IMR-90 (cell line): ENCODE results near the gene BGLAP. TPM values are rescaled to one million over a fixed set of nuclear protein-coding genes. Genes with fewer than 3 reads are reported as not detected.

Experiments used
- ATAC-seq: fragments of 200-7000 bp; cut with Tn5 transposase; 2 replicates; pipeline ENCODE4 v1.9.1; 2020; ENCODE audit warnings: low read depth, mild to moderate bottlenecking, moderate library complexity
- BruUV-seq: library from RNA; stranded (reverse); fragments of 400-500 nt; replicated peaks from 2 replicates; lab custom pipeline; 2021; lab: Mats Ljungman, UMichigan
- CTCF ChIA-PET: fragments of 300-600 bp; formaldehyde crosslinking; extraction: SDS; loops from one replicate; lab custom pipeline; 2021; ENCODE audit warnings: antibody characterized with exemption; lab: Yijun Ruan, JAX
- POLR2A ChIA-PET: fragments of 300-600 bp; sonication (Branson Sonifier 250); formaldehyde crosslinking; loops from one replicate; lab custom pipeline; 2022; ENCODE audit warnings: antibody characterized with exemption; ENCODE audit not compliant: unreplicated experiment; lab: Charles Lee
- DNase-seq: peaks from one replicate; pipeline ENCODE4 v3.0.0; 2013
- H2AFZ ChIP-seq: replicated peaks from 2 replicates; pipeline ENCODE3; 2013; ENCODE audit warnings: low read length, mild to moderate bottlenecking; ENCODE audit not compliant: poor library complexity
- H2AK5ac ChIP-seq: 2 replicates; pipeline ENCODE4 v1.6.1; 2013; ENCODE audit warnings: low read depth, low read length, inconsistent platforms
- H2AK9ac ChIP-seq: replicated peaks from 2 replicates; pipeline ENCODE3; 2013; ENCODE audit warnings: mild to moderate bottlenecking, low read depth, low read length, moderate library complexity; ENCODE audit not compliant: poor library complexity
- H2BK120ac ChIP-seq: 2 replicates; pipeline ENCODE4 v1.6.1; 2013; ENCODE audit warnings: low read depth, low read length, inconsistent platforms
- H2BK15ac ChIP-seq: 3 replicates; pipeline ENCODE4 v1.6.1; 2013; ENCODE audit warnings: low read depth, low read length, inconsistent platforms
- H2BK20ac ChIP-seq: 2 replicates; pipeline ENCODE4 v1.6.1; 2013; ENCODE audit warnings: low read depth, mild to moderate bottlenecking, inconsistent platforms, low read length, moderate library complexity
- H2BK5ac ChIP-seq: 2 replicates; pipeline ENCODE4 v1.6.1; 2013; ENCODE audit warnings: mild to moderate bottlenecking, low read depth, low read length, inconsistent platforms; ENCODE audit not compliant: poor library complexity, severe bottlenecking
- H3K14ac ChIP-seq: replicated peaks from 2 replicates; pipeline ENCODE4 v1.6.1; 2013; ENCODE audit warnings: low read depth, low read length, inconsistent platforms
- H3K18ac ChIP-seq: 2 replicates; pipeline ENCODE4 v1.6.1; 2013; ENCODE audit warnings: low read depth, low read length, control low read depth
- H3K23ac ChIP-seq: 2 replicates; pipeline ENCODE4 v1.6.1; 2013; ENCODE audit warnings: low read depth, low read length, inconsistent platforms
- H3K27ac ChIP-seq: 2 replicates; pipeline ENCODE4 v1.5.1; 2013; ENCODE audit warnings: mild to moderate bottlenecking, control low read depth, low read length; ENCODE audit not compliant: insufficient read depth
- H3K27me3 ChIP-seq: 2 replicates; pipeline ENCODE4 v1.6.1; 2013; ENCODE audit warnings: low read length; ENCODE audit not compliant: control insufficient read depth, insufficient read depth
- H3K36me3 ChIP-seq: 2 replicates; pipeline ENCODE4 v1.6.1; 2013; ENCODE audit warnings: low read length, mixed read lengths; ENCODE audit not compliant: control insufficient read depth, insufficient read depth
- H3K4ac ChIP-seq: 2 replicates; pipeline ENCODE4 v1.6.1; 2013; ENCODE audit warnings: low read depth, low read length, inconsistent platforms
- H3K4me1 ChIP-seq: 2 replicates; pipeline ENCODE4 v1.6.1; 2013; ENCODE audit warnings: low read length, mixed read lengths; ENCODE audit not compliant: control insufficient read depth, insufficient read depth
- H3K4me2 ChIP-seq: 2 replicates; pipeline ENCODE4 v1.6.1; 2013; ENCODE audit warnings: low read depth, mild to moderate bottlenecking, control low read depth, low read length, moderate library complexity
- H3K4me3 ChIP-seq: 2 replicates; pipeline ENCODE4 v1.5.1; 2013; ENCODE audit warnings: low read depth, mild to moderate bottlenecking, control low read depth, low read length, moderate library complexity; ENCODE audit not compliant: insufficient read depth
- H3K56ac ChIP-seq: 2 replicates; pipeline ENCODE4 v1.6.1; 2013; ENCODE audit warnings: low read length, inconsistent platforms; ENCODE audit not compliant: insufficient read depth; ENCODE audit errors: extremely low read depth
- H3K79me1 ChIP-seq, 2 experiments: 2 replicates each; pipeline ENCODE4 v1.6.1; 2013; ENCODE audit warnings: low read length in 2 of 2, inconsistent platforms in 1 of 2, low read depth in 1 of 2
- H3K9ac ChIP-seq: 2 replicates; pipeline ENCODE4 v1.6.1; 2013; ENCODE audit warnings: low read depth, low read length, control low read depth
- H3K9me1 ChIP-seq: 2 replicates; pipeline ENCODE4 v1.6.1; 2013; ENCODE audit warnings: low read length, inconsistent platforms; ENCODE audit not compliant: insufficient read depth
- H3K9me3 ChIP-seq: 2 replicates; pipeline ENCODE4 v1.6.1; 2013; ENCODE audit warnings: low read length; ENCODE audit not compliant: control insufficient read depth, insufficient read depth
- H4K20me1 ChIP-seq: 2 replicates; pipeline ENCODE4 v1.6.1; 2013; ENCODE audit warnings: low read length, inconsistent platforms; ENCODE audit not compliant: insufficient read depth
- H4K5ac ChIP-seq: 2 replicates; pipeline ENCODE4 v1.6.1; 2013; ENCODE audit warnings: mild to moderate bottlenecking, low read depth, low read length, control low read depth
- H4K8ac ChIP-seq, 2 experiments: 2 replicates each; pipeline ENCODE4 v1.6.1; 2013; ENCODE audit warnings: low read depth in 2 of 2, low read length in 2 of 2, control low read depth in 1 of 2, inconsistent platforms in 1 of 2
- H4K91ac ChIP-seq: 2 replicates; pipeline ENCODE4 v1.6.1; 2013; ENCODE audit warnings: low read depth, low read length, inconsistent platforms; ENCODE audit not compliant: insufficient read depth
- BHLHE40 ChIP-seq: fragments of 150-350 bp; IDR thresholded peaks from 2 replicates; pipeline ENCODE4 v1.6.1; 2016; ENCODE audit warnings: mild to moderate bottlenecking, low read depth, low read length
- MXI1 ChIP-seq: IDR thresholded peaks from 2 replicates; pipeline ENCODE4 v1.6.1; 2012; ENCODE audit warnings: low read depth, mild to moderate bottlenecking, low read length, moderate library complexity, borderline replicate concordance
- RCOR1 ChIP-seq: IDR thresholded peaks from 2 replicates; pipeline ENCODE4 v1.6.1; 2012; ENCODE audit warnings: mild to moderate bottlenecking, low read length, improper control_type of control experiment; ENCODE audit not compliant: insufficient replicate concordance
- USF2 ChIP-seq: fragments of 150-350 bp; IDR thresholded peaks from 2 replicates; pipeline ENCODE4 v1.6.1; 2017; ENCODE audit warnings: mild to moderate bottlenecking, antibody characterized with exemption, low read length, low read depth
- WGBS, 2 experiments: methylation state at CpG; one replicate each; pipeline versions ENCODE4 v1.1.5 to v1.1.7; 2013; ENCODE audit warnings: missing lambda C conversion rate in 2 of 2; ENCODE audit not compliant: insufficient read length in 1 of 2; ENCODE audit errors: extremely low coverage in 2 of 2; 5-methylcytosine and 5-hydroxymethylcytosine counted together
- dilution Hi-C: fragments of 300-500 bp; cut with HindIII; formaldehyde crosslinking; loops from one replicate; pipeline ENCODE4 v1.14.3; 2018; ENCODE audit warnings: low sequenced_read_pairs; ENCODE audit not compliant: unreplicated experiment
- in situ Hi-C: fragments of 300-500 bp; cut with MboI; formaldehyde crosslinking; loops from 3 replicates; pipeline ENCODE4 v1.14.3; 2019; ENCODE audit warnings: low sequenced_read_pairs, inconsistent platforms, mixed read lengths
- intact Hi-C: fragments of 100-400 bp; cut with micrococcal nuclease; formaldehyde crosslinking; loops from 2 replicates; pipeline ENCODE4 v1.10.0; 2022
- polyA plus RNA-seq, 3 experiments: library from polyadenylated mRNA; depleted of rRNA; stranded (reverse); fragments of >200 nt; gene quantifications; 2 replicates each; pipeline ENCODE4 v1.2.3, GENCODE V29; 2012; ENCODE audit warnings: low replicate concordance in 1 of 3
- total RNA-seq: library from RNA; depleted of rRNA; stranded (reverse); fragments of >200 nt; gene quantifications from 2 replicates; pipeline ENCODE4 v1.2.3, GENCODE V29; 2012

The BGLAP gene
- total and polyA plus RNA-seq, 2 of the 4 experiments (the other 2 are of a cell fraction): 0.67 TPM; not detected in 1

GRCh38 chr1:156204686-156205085 lies 37.3 kb upstream of the BGLAP start:
- POLR2A ChIA-PET: no interaction called here

More at GRCh38 chr1:156204686-156205085, 37.3 kb upstream of the BGLAP start:
- TF ChIP-seq BHLHE40: no peak
- TF ChIP-seq MXI1: no peak
- TF ChIP-seq RCOR1: no peak
- TF ChIP-seq USF2: no peak
- H2BK15ac ChIP-seq: no peak overlapping the region
- no peak overlapping the region for H3K4me3 ChIP-seq
- no peak overlapping the region for H4K5ac ChIP-seq
- no peak; the same call in 1 of the 2 replicates for ATAC-seq
- no peak overlapping the region for H3K18ac ChIP-seq
- intact Hi-C loops (no loop called here), dilution Hi-C loops (no loop called here), in situ Hi-C loops (no loop called here)
- H3K27me3 ChIP-seq: no peaks in the 10 kb centered on the region
- H3K4me2 ChIP-seq: no peak overlapping the region
- no peak overlapping the region for H3K23ac ChIP-seq
- H3K56ac ChIP-seq: no peak overlapping the region
- H3K4ac ChIP-seq: no peak overlapping the region
- no peaks in the 10 kb centered on the region for H3K9me3 ChIP-seq
- no peak overlapping the region for H3K9ac ChIP-seq
- no peak overlapping the region for H3K27ac ChIP-seq
- H4K20me1 ChIP-seq: peaks cover 8% of the 10 kb centered on the region; the same call in 1 of the 2 replicates
- H2BK20ac ChIP-seq: no peak overlapping the region
- H3K4me1 ChIP-seq: peaks cover 3% of the 10 kb centered on the region
- H3K9me1 ChIP-seq: peaks cover 9% of the 10 kb centered on the region
- H3K14ac ChIP-seq: no peak overlapping the region
- H4K8ac ChIP-seq: no peak overlapping the region
- H4K91ac ChIP-seq: no peak overlapping the region
- WGBS, 2 experiments: 83% methylated on average over 2 of the region's 3 CpGs; no CpG with 5 or more reads in 1 of the 2 experiments
- BruUV-seq: no TSS peak
- no peak overlapping the region for H2BK120ac ChIP-seq
- H2AK5ac ChIP-seq: no peak overlapping the region
- H3K36me3 ChIP-seq: peaks cover 13% of the 10 kb centered on the region
- DNase-seq: no peak
- CTCF ChIA-PET: no interaction called here
- H3K79me1 ChIP-seq: peaks cover 15 to 64% of the 10 kb centered on the region in 2 experiments; a peak in 3 of 4 replicates
- H2BK5ac ChIP-seq: no peak overlapping the region
- H2AFZ ChIP-seq: no peak overlapping the region
- no peak overlapping the region for H2AK9ac ChIP-seq
